ENCODE data around the gene BCO1. TPM values are rescaled to one million over a fixed set of nuclear protein-coding genes. Genes with fewer than 3 reads are reported as not detected.
A peak's percentile ranks its signal among the peaks of the same experiment; 100 is the strongest.

The BCO1 gene
- total RNA-seq, 4 donors from 2014 or later, result 0.11 to 0.42 (median 0.17) TPM; not detected in 1

- Histone ChIP-seq H3K4me3 (no peak overlapping the region), H3K4me1 (peaks cover 21 to 52% (median 37%) of the 10 kb centered on the region in 4 donors), H3K27me3 (no peaks in the 10 kb centered on the region), H3K9me3 (no peaks in the 10 kb centered on the region), H3K27ac (replicated peaks in 1 of 4) (no peak overlapping the region), H3K36me3 (no peaks in the 10 kb centered on the region)
- DNase-seq (ENCODE audit: extremely low spot score), result no peak
- TF ChIP-seq POLR2A (IDR thresholded peaks at IDR 0.05; ENCODE audit: low read depth) (no peak), POLR2AphosphoS5 (IDR thresholded peaks at IDR 0.05) (no peak), CTCF (IDR thresholded peaks at IDR 0.05) (no peak), EP300 (IDR thresholded peaks at IDR 0.05) (no peak)
- WGBS, result 96% methylated on average over 5 of the region's 5 CpGs
- intact Hi-C loops (cut with DNase I), result no loop called here
These were observed 83.0 kb downstream of the BCO1 start for GRCh38 chr16:81321536-81321935.

DNA sequence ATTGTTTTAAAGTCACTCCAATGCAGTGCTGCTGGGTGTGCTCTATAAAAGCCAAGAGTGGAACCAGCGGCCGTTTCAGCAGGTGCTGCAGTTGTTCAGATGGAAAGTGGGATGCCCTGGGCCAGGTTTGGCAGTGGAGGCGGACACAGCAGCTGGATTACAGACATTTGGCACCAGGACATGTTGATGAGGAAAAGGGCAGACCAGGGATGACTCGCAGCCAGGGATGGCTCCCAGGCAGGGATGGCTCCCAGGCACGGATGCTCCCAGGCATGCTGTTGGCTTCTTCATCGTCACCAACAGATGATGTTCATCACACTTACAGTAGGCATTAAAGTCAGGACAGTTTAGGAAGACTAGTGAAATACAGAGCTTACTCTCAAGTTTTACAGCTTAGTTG, 86.3 kb downstream of the BCO1 start:
- Histone ChIP-seq H3K9me3 (no peaks in the 10 kb centered on the region), H3K36me3 (no peaks in the 10 kb centered on the region), H3K27ac (replicated peaks in 1 of 4) (no peak overlapping the region), H3K4me1 (peaks cover 10 to 49% (median 42%) of the 10 kb centered on the region in 4 donors), H3K4me3 (no peak overlapping the region), H3K27me3 (no peaks in the 10 kb centered on the region)
- WGBS, result 82% methylated on average over 6 of the region's 6 CpGs
- intact Hi-C loops (cut with DNase I), result no loop called here
- TF ChIP-seq POLR2A (IDR thresholded peaks at IDR 0.05; ENCODE audit: low read depth), result no peak
- TF ChIP-seq CTCF (IDR thresholded peaks at IDR 0.05), result no peak
- TF ChIP-seq EP300 (IDR thresholded peaks at IDR 0.05), result no peak
- TF ChIP-seq POLR2AphosphoS5 (IDR thresholded peaks at IDR 0.05), result no peak
- no peak for DNase-seq (ENCODE audit: extremely low spot score)

DNA sequence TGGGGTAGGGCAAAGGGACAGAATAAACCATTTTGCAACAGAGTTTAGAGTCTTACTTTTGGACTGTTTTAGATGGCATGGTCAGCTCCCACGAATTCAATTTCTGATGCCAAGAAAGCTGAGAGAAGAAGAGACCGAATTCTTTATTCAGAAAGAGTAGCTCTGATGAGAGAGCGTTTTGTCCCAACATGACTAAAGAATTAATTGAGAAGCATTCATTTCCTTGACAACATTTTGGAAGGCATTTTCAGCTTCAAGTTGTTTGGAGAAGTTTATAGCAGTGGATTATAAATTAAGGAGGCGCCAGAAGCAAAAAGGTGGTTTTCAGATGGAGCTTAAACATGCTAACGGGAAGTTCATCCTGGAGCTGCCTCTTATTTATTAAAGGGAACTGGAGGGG, 88.5 kb downstream of the BCO1 start:
- Histone ChIP-seq H3K4me1 (peaks cover 0 to 35% (median 31%) of the 10 kb centered on the region in 4 donors), H3K36me3 (no peaks in the 10 kb centered on the region), H3K27me3 (no peaks in the 10 kb centered on the region), H3K4me3 (no peak overlapping the region), H3K27ac (replicated peaks in 1 of 4) (peak overlapping the region in 1 of 4 donors; percentile 40), H3K9me3 (no peaks in the 10 kb centered on the region)
- no peak for TF ChIP-seq CTCF (IDR thresholded peaks at IDR 0.05)
- TF ChIP-seq EP300 (IDR thresholded peaks at IDR 0.05), result no peak
- no peak for TF ChIP-seq POLR2A (IDR thresholded peaks at IDR 0.05; ENCODE audit: low read depth)
- TF ChIP-seq POLR2AphosphoS5 (IDR thresholded peaks at IDR 0.05), result no peak
- no peak for DNase-seq (ENCODE audit: extremely low spot score)
- intact Hi-C loops (cut with DNase I), result no loop called here
- 42% methylated on average over 5 of the region's 5 CpGs for WGBS

GRCh38 chr16:81327447-81328196, 89.1 kb downstream of the BCO1 start:
- peak overlapping the region in 1 of 4 donors; percentile 40 for H3K27ac ChIP-seq (replicated peaks in 1 of 4)
- DNase-seq (ENCODE audit: extremely low spot score), result no peak
- H3K27me3 ChIP-seq, result no peaks in the 10 kb centered on the region
- no peak overlapping the region for H3K4me3 ChIP-seq
- H3K36me3 ChIP-seq, result peaks cover 0 to 5% (median 0%) of the 10 kb centered on the region in 4 donors
- peaks cover 0 to 35% (median 31%) of the 10 kb centered on the region in 4 donors for H3K4me1 ChIP-seq
- intact Hi-C loops (cut with DNase I), result no loop called here
- H3K9me3 ChIP-seq, result no peaks in the 10 kb centered on the region
- 78% methylated on average over 8 of the region's 8 CpGs for WGBS
- no peak for TF ChIP-seq POLR2AphosphoS5 (IDR thresholded peaks at IDR 0.05)
- no peak for TF ChIP-seq CTCF (IDR thresholded peaks at IDR 0.05)
- TF ChIP-seq EP300 (IDR thresholded peaks at IDR 0.05), result no peak
- no peak for TF ChIP-seq POLR2A (IDR thresholded peaks at IDR 0.05; ENCODE audit: low read depth)
